Dermis lymphatic vessel endothelial cell (primary cell): ENCODE data around the gene DPH5. TPM values are rescaled to one million over a fixed set of nuclear protein-coding genes. Genes with fewer than 3 reads are reported as not detected.

ENCODE experiments used
- total RNA-seq: library from RNA; depleted of rRNA; stranded (reverse); fragments of >200 nt; gene quantifications from 2 replicates; pipeline ENCODE4 v1.2.1, GENCODE V29; 2014

Gene DPH5, protein sequence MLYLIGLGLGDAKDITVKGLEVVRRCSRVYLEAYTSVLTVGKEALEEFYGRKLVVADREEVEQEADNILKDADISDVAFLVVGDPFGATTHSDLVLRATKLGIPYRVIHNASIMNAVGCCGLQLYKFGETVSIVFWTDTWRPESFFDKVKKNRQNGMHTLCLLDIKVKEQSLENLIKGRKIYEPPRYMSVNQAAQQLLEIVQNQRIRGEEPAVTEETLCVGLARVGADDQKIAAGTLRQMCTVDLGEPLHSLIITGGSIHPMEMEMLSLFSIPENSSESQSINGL
- 16.8 and 28.6 TPM in 2 replicates for total RNA-seq

GRCh38 chr1:101025657-101026429 lies at the start of gene DPH5:
Gene DPH5 (minus strand): TSS chr1:101025784. CDS start chr1:101025443, 341 bp downstream.

Other genes with a start within 250 kb of the DPH5 start
- gene EXTL2, start 130.9 kb downstream of the DPH5 start, total RNA-seq, result 12.5 and 16.8 TPM in 2 replicates
- 37.6 and 38.5 TPM in 2 replicates for gene SLC30A7, start 129.7 kb downstream of the DPH5 start, total RNA-seq
- 202 and 328 TPM in 2 replicates for gene S1PR1, start 211.2 kb upstream of the DPH5 start, total RNA-seq